ENCODE results near the gene TBX4. TPM values are rescaled to one million over a fixed set of nuclear protein-coding genes. Genes with fewer than 3 reads are reported as not detected.

The TBX4 gene
- total and polyA plus RNA-seq, 2 of the 13 experiments (the other 11 are each of a cell fraction or from before 2014, with no cell fraction given): 0.11 to 1.1 TPM

GRCh38 chr17:61414141-61414935 is 37.9 kb upstream of the TBX4 start (continued):
- TF ChIP-seq TGIF2 (CRISPR knock-in tag; IDR thresholded peaks at IDR 0.05): no peak
- TF ChIP-seq IRF1 (CRISPR knock-in tag; IDR thresholded peaks at IDR 0.05; ENCODE audit: low read depth): no peak
- no peak for TF ChIP-seq PLRG1 (conservative IDR thresholded peaks at IDR 0.05)
- no peak for TF ChIP-seq MZF1 (CRISPR knock-in tag; IDR thresholded peaks at IDR 0.05; ENCODE audit: borderline replicate concordance)
- TF ChIP-seq ZNF253 (CRISPR knock-in tag; IDR thresholded peaks at IDR 0.05; ENCODE audit: borderline replicate concordance): no peak
- no peak for TF ChIP-seq RAD21 (CRISPR knock-in tag; IDR thresholded peaks at IDR 0.05)
- TF ChIP-seq XRCC5 (optimal IDR thresholded peaks at IDR 0.05; ENCODE audit: low read length): peak; percentile 73
- TF ChIP-seq ZNF530 (CRISPR knock-in tag; IDR thresholded peaks at IDR 0.05; ENCODE audit: low read depth): no peak
- no peak for TF ChIP-seq MATR3 (CRISPR knock-in tag; IDR thresholded peaks at IDR 0.05)
- no peak for TF ChIP-seq ZZZ3 (CRISPR knock-in tag; IDR thresholded peaks at IDR 0.05; ENCODE audit: borderline replicate concordance)
- TF ChIP-seq KDM2A (CRISPR knock-in tag; IDR thresholded peaks at IDR 0.05; ENCODE audit: borderline replicate concordance, low read depth): peak; percentile 49
- TF ChIP-seq ZBTB26 (CRISPR knock-in tag; IDR thresholded peaks at IDR 0.05; ENCODE audit: borderline replicate concordance): 0 out of 2 replicates have a peak, but pooled peaks have one; percentile 27
- TF ChIP-seq ZNF703 (CRISPR knock-in tag; IDR thresholded peaks at IDR 0.05; ENCODE audit: borderline replicate concordance): no peak
- TF ChIP-seq FOXA1 (IDR thresholded peaks at IDR 0.05): no peak
- TF ChIP-seq FOXA1 (CRISPR knock-in tag; IDR thresholded peaks at IDR 0.05): no peak; the same call in 1 of the 2 replicates
- no peak for TF ChIP-seq ZNF816 (CRISPR knock-in tag; IDR thresholded peaks at IDR 0.05; ENCODE audit: borderline replicate concordance)
- TF ChIP-seq XBP1 (CRISPR knock-in tag; IDR thresholded peaks at IDR 0.05): no peak
- 0 out of 2 replicates have a peak, but pooled peaks have one; percentile 4 for TF ChIP-seq DMAP1 (CRISPR knock-in tag; IDR thresholded peaks at IDR 0.05)
- no peak for TF ChIP-seq ZNF512 (CRISPR knock-in tag; IDR thresholded peaks at IDR 0.05)
- no peak for TF ChIP-seq ZNF850 (CRISPR knock-in tag; conservative IDR thresholded peaks at IDR 0.05)
- no peak for TF ChIP-seq SOX5 (CRISPR knock-in tag; IDR thresholded peaks at IDR 0.05; ENCODE audit: borderline replicate concordance)
- TF ChIP-seq ZNF296 (CRISPR knock-in tag; conservative IDR thresholded peaks at IDR 0.05): no peak
- no peak for TF ChIP-seq ZNF513 (CRISPR knock-in tag; conservative IDR thresholded peaks at IDR 0.05)
- TF ChIP-seq SATB2 (CRISPR knock-in tag; IDR thresholded peaks at IDR 0.05): no peak

All from HepG2 (cell line).